Caki2 (cell line): ENCODE data around the gene CHL1. TPM values are rescaled to one million over a fixed set of nuclear protein-coding genes. Genes with fewer than 3 reads are reported as not detected.
"Not testable (repeated sequence)": the region's sequence is repeated elsewhere in the genome, so short reads cannot be mapped to it uniquely, and the experiment has no call there.

ENCODE experiments used
- DNase-seq: peaks from one replicate; pipeline ENCODE4 v3.0.0-alpha.2; 2015; ENCODE audit warnings: low read depth
- in situ Hi-C: cut with HindIII; loops from 2 replicates; pipeline ENCODE4 v1.10.0; 2016; ENCODE audit warnings: low sequenced_read_pairs, low pct_unique_long_range_greater_than_20kb, mixed read lengths
- total RNA-seq: library from RNA; depleted of rRNA; stranded (reverse); fragments of >200 nt; shearing (Covaris generic); gene quantifications from 2 replicates; pipeline ENCODE4 v1.2.3, GENCODE V29; 2014; ENCODE audit warnings: low replicate concordance

The CHL1 gene
- total RNA-seq, 1 experiment from 2014 or later: 7.3 TPM

GRCh38 chr3:359672-360071, 163.1 kb downstream of the CHL1 start:
- in situ Hi-C loops: no loop called here
- peak; percentile 71 for DNase-seq

GRCh38 chr3:362681-363338, 166.2 kb downstream of the CHL1 start:
- in situ Hi-C loops: no loop called here
- DNase-seq: no peak

- in situ Hi-C loops: no loop called here
- DNase-seq: no peak
Observed at GRCh38 chr3:364287-364686, 167.7 kb downstream of the CHL1 start.

GRCh38 chr3:365268-365667, 168.7 kb downstream of the CHL1 start:
- peak; percentile 65 for DNase-seq
- in situ Hi-C loops: no loop called here

GRCh38 chr3:366253-366652, 169.7 kb downstream of the CHL1 start:
- in situ Hi-C loops: not testable (repeated sequence)
- DNase-seq: peak; percentile 28

GRCh38 chr3:373193-373779, 176.7 kb downstream of the CHL1 start:
- in situ Hi-C loops: no loop called here
- DNase-seq: no peak

- in situ Hi-C loops: no loop called here
- DNase-seq: no peak
Observed at GRCh38 chr3:374459-374858, 177.9 kb downstream of the CHL1 start.

GRCh38 chr3:377158-377561, 180.6 kb downstream of the CHL1 start:
- DNase-seq: peak; percentile 50
- in situ Hi-C loops: no loop called here

GRCh38 chr3:380801-381200, 184.2 kb downstream of the CHL1 start:
- no peak for DNase-seq

GRCh38 chr3:385151-385550, 188.6 kb downstream of the CHL1 start:
- in situ Hi-C loops: no loop called here
- peak; percentile 26 for DNase-seq

More at GRCh38 chr3:380801-381200, 184.2 kb downstream of the CHL1 start:
- in situ Hi-C loops: no loop called here

GRCh38 chr3:394775-395174, 198.2 kb downstream of the CHL1 start:
- DNase-seq: no peak
- in situ Hi-C loops: no loop called here

GRCh38 chr3:396293-396692, 199.7 kb downstream of the CHL1 start:
- DNase-seq: no peak
- in situ Hi-C loops: no loop called here

- in situ Hi-C loops: no loop called here
Observed at GRCh38 chr3:399647-400046, 203.1 kb downstream of the CHL1 start.

GRCh38 chr3:403826-404225, 207.3 kb downstream of the CHL1 start:
- in situ Hi-C loops: no loop called here
- DNase-seq: no peak

More at GRCh38 chr3:399647-400046, 203.1 kb downstream of the CHL1 start:
- DNase-seq: no peak

GRCh38 chr3:409011-409410, 212.4 kb downstream of the CHL1 start:
- in situ Hi-C loops: no loop called here
- no peak for DNase-seq

GRCh38 chr3:411226-411625, 214.7 kb downstream of the CHL1 start:
- in situ Hi-C loops: no loop called here
- DNase-seq: no peak

- no peak for DNase-seq
- in situ Hi-C loops: no loop called here
Observed at GRCh38 chr3:414063-414462, 217.5 kb downstream of the CHL1 start.

GRCh38 chr3:418239-418929, 221.8 kb downstream of the CHL1 start:
- in situ Hi-C loops: no loop called here
- DNase-seq: no peak

GRCh38 chr3:420584-420983, 224.0 kb downstream of the CHL1 start:
- DNase-seq: no peak

GRCh38 chr3:425079-425478, 228.5 kb downstream of the CHL1 start:
- no peak for DNase-seq
- in situ Hi-C loops: no loop called here

More at GRCh38 chr3:420584-420983, 224.0 kb downstream of the CHL1 start:
- in situ Hi-C loops: no loop called here
